ENCODE data around the gene KCTD16.

Gene KCTD16

DNA sequence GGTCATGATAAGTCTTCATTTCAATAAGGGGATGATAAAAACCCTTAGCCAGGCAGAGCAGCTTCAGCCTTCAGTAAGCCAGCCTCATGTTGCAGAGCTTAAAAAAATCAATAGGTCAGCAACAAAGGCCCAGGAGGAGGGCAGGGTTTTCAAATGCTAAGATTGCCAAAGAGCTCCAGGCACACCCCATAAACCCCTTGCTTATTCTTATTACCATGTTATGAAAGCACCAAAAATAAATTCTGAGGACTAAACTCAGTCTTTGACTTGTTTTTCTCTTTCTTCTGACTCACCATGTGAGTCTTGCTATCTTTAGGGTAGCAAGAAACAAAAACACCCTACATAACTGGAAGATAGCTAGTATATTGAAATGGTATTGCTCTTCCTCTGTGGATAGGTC, 317.1 kb downstream of the KCTD16 start:
- H3K4me3 ChIP-seq (ENCODE audit: low read depth, low read length), result no peak overlapping the region
- TF ChIP-seq, protein P1, sequence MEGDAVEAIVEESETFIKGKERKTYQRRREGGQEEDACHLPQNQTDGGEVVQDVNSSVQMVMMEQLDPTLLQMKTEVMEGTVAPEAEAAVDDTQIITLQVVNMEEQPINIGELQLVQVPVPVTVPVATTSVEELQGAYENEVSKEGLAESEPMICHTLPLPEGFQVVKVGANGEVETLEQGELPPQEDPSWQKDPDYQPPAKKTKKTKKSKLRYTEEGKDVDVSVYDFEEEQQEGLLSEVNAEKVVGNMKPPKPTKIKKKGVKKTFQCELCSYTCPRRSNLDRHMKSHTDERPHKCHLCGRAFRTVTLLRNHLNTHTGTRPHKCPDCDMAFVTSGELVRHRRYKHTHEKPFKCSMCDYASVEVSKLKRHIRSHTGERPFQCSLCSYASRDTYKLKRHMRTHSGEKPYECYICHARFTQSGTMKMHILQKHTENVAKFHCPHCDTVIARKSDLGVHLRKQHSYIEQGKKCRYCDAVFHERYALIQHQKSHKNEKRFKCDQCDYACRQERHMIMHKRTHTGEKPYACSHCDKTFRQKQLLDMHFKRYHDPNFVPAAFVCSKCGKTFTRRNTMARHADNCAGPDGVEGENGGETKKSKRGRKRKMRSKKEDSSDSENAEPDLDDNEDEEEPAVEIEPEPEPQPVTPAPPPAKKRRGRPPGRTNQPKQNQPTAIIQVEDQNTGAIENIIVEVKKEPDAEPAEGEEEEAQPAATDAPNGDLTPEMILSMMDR (IDR thresholded peaks at IDR 0.05; ENCODE audit: low read depth, low read length), result no peak

DNA sequence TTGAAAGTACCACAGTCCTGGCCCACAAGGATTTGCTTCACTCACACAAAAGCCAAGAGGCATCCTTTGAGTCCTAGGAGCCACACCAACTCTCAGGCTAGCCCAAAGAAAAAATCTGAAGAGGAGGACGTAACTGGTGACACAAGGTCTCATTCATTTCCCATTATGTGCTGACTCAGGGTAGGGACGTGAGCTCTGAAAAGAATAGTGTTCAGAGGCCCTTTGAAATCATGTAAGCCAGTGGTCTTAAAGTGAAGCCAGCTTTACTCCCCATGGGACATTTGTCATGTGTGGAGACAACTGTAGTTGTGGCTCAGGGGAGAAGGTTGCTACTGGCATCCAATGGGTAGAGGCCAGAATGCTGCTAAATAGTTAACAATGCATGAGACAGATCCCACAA, 332.4 kb downstream of the KCTD16 start:
- TF ChIP-seq, protein P1 (IDR thresholded peaks at IDR 0.05; ENCODE audit: low read depth, low read length), result no peak
- H3K4me3 ChIP-seq (ENCODE audit: low read depth, low read length), result no peak overlapping the region

DNA sequence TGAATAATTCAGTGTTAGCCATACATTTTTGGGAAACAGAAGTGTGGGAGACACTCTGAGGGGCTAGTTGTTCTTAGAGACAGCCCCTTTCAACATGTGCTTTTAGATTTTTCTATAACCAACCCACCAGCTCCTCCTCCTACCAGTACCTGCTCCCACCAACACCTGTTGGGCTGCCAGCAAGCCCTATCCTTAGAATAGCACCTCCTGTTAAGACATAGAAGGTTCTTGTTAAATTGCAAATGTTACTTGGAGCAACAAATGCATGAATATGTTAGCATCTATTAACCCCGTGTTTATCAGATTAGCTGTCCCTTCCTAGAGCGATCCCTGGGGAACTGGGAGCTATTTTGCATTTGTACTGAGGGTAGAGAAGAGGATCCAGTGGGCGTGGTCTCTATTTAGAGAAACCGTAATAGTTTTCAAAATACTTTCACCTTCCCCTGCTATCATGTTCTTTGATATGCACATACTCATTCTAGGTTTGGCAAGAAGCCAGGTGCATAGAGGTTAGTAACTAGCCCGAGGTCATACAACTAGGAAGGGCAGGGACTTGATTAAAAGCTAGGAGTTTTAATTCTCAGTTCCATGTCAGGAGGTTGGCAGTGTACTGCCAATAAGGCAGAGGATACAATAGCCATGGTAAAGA, 334.4 kb downstream of the KCTD16 start:
- no peak overlapping the region for H3K4me3 ChIP-seq (ENCODE audit: low read depth, low read length)
- TF ChIP-seq, protein P1 (IDR thresholded peaks at IDR 0.05; ENCODE audit: low read depth, low read length), result no peak

DNA sequence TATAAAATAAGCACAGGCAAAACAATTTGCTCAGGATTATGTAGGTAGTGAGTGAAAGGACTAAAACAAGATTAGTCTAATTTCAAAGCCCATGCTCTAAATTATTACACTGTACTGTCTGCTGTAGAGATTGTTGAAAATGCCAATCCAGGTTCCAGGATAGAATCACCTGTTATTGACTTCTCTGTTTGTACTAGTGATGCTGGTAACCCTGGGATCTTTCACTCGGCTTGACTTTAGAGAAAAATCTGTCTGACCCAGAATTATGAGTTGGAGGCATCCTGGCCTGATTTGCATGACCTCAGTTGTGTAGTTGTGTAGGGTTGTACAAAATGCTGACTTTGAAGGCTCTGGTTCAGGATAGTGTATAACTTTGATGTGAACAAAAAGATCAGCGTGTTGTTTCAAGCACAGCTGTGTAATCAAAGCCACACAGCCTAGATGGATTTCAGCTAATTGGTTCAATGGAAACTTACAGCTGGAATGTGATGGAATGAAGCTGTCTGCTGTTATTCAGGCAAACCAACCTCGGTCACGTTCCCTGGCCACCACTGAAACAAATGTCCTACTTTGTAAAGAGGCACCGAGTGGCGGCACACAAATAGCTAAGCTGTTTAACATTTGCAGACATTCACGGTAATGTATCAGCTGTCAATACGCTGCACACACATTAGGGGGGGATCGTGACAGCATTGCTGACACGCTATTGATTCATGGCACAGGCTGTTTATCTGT, 340.3 kb downstream of the KCTD16 start:
- TF ChIP-seq, protein P1 (IDR thresholded peaks at IDR 0.05; ENCODE audit: low read depth, low read length), result no peak
- no peak overlapping the region for H3K4me3 ChIP-seq (ENCODE audit: low read depth, low read length)

DNA sequence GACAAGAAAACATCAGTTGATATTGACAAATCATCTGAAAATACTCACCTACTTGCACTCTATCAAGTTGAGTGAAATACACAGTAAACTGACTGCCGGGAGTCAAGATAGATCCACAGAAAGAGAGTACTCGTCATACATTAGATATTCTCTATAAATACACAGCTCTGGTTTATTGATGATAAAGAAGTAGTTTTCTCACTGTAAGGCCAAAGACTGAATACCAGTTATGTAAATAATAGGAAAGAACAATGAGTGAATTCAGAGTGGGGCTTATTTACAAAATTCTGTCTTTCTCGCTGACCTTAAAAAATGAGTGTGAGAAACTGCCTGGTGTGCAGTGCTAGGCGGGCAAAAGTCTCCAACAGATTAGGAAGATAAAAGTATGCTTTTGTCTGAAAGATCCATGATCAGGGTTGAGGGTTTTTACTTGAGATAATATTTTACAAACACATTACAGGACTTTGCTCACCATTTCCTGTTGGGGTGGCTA, 341.0 kb downstream of the KCTD16 start:
- TF ChIP-seq, protein P1 (IDR thresholded peaks at IDR 0.05; ENCODE audit: low read depth, low read length), result no peak
- no peak overlapping the region for H3K4me3 ChIP-seq (ENCODE audit: low read depth, low read length)

DNA sequence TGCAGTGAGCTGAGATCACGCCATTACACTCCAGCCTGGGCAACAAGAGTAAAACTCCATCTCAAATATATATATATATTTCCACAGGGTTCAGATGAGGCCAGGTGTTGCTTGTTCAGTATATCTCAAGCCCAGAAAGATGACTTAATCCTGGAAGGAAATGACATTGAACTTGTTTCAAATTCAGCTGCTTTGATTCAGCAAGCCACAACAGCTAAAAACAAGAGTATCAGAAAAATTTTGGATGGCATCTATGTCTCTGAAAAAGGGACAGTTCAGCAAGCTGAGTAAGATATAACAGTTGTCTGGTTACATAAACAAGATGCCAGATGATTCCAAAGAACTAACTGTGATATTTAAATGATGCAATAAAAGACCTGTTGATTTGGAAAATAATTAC, 352.0 kb downstream of the KCTD16 start:
- H3K4me3 ChIP-seq (ENCODE audit: low read depth, low read length), result no peak overlapping the region
- TF ChIP-seq, protein P1 (IDR thresholded peaks at IDR 0.05; ENCODE audit: low read depth, low read length), result no peak

DNA sequence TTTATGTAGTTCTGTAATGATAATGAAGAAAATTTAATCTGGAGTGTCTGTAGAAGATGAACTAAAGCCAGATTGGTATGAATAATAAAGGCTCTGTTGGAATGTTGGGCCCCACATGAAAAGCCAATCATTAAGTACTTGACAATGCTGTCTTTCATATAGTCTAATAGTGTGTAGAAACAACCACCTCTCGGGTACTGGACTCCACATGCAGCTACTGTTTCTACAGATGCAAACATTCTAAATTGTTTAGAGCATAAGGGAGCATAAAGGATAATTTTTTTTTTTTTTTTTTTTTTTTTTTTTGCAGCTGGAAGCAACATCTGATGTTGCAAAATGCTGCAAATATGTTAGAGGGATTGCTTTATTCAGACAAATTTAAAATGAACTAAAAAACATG, 354.3 kb downstream of the KCTD16 start:
- TF ChIP-seq, protein P1 (IDR thresholded peaks at IDR 0.05; ENCODE audit: low read depth, low read length), result no peak
- no peak overlapping the region for H3K4me3 ChIP-seq (ENCODE audit: low read depth, low read length)

All from WI38 (cell line).